Stimulated activated CD8-positive, alpha-beta memory T cell treated with anti-CD3 and anti-CD28 coated beads, Interleukin-12 subunit alpha, Interleukin-12 subunit beta, amount 100 ng/mL, for 4 hours (primary cell): Measurements from ENCODE around the gene TACC2.

Source experiments
- DNase-seq: peaks from one replicate; pipeline ENCODE4 v3.0.0-alpha.2; 2020; ENCODE audit warnings: low read depth

Gene TACC2

DNA sequence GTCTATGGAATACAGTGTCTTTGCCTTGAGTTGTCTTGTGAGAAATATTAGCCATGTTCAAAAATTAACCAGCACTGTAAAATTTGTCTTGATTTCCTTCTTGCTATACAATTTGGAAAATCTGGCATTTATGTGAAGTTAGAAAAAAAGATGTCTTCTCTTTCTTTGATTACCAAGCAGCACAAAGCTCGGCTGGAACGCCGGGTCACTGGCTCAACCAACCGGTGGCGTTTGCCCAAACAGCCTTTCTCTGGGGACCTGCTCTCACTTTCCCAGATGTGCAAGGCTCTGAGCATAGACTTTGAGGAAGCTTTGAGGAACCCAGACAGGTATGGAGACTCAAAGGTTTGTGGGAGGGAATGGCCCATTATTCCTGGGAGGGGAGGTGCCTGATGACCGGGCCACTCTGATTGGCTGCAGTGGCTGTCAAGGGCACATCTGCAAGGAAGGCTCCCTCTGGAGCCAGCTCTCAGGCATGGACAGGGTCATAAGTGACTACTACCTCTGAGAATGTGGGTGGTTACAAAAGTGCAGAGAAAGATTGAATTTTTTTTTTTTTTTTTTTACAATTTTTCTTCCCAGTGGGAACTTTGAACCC is 287.7 kb downstream of the TACC2 start:
- no peak for DNase-seq

DNA sequence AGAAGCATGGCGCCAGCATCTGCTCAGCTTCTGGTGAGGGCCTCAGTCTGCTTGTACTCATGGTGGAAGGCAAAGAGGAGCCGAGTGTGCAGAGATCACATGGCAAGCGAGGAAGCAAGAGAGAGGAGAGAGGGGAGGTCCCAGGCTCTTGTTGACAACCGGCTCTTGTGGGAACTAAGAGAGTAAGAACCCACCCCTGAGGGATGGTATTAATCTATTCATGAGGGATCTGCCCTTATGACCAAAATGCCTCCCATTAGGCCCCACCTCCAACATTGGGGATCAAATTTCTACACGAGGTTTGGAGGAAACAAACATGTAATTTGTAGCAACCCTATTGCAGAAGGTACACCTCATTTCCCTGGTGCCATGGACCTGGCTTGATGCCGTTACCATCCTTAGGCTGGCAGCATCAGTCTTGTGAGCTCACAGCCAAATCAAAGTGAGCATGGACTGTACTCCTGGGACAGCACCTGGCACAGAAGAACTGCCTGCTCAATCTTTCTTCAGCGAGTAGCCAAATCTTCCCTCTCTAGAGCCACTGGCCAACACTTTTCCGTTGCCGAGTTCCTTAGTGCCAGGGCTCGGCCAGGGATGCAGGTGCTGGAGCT is 288.7 kb downstream of the TACC2 start:
- no peak for DNase-seq

DNA sequence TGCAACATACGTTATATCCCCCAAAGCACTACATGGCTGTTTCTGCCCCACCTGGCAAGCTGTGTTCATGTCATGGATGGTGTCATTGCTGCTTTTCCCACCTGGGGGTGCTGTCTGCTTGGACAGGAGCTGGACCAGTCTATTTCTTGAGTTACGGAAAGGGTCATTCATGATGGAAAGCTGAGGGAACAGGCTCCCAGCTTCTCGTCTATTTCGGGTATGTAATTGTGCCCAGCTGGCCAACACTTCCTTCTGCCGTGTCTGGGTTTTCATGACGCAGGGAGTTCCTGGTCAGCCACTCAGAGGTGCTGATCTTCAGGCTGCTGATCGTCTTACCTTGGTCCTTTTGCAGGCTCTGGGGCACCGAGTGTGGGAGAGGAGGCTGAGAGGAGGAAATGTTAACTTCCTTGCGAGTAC is 290.8 kb downstream of the TACC2 start:
- DNase-seq: no peak

- no peak for DNase-seq
These were observed 291.2 kb downstream of the TACC2 start for GRCh38 chr10:122280156-122280555.

GRCh38 chr10:122281018-122281626 is 292.2 kb downstream of the TACC2 start:
- no peak for DNase-seq

- DNase-seq: no peak
These were observed 292.8 kb downstream of the TACC2 start for GRCh38 chr10:122281751-122282150.

DNA sequence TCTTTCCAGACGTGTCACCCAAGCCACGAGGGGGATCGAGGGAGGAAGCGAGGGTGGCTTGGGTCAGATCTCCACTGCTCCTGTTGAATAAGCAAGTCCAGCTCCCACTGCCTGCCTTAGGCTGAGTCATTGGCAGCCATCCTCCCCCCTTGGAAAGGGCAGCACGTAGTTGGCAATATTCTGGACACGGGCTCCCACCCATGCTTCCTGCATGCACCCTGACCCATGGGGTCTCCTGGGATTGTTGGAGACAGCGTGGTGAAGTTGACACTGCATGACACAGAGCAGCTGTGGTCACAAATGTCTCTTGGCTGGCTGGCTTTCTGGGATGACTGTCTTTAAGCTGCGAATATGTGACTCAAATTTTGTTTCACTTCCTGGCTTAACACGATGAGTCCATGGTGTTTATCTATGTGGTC is 293.3 kb downstream of the TACC2 start:
- no peak for DNase-seq

- no peak for DNase-seq
These were observed 293.9 kb downstream of the TACC2 start for GRCh38 chr10:122282909-122283308.

- no peak for DNase-seq
These were observed 296.8 kb downstream of the TACC2 start for GRCh38 chr10:122285506-122286444.

DNA sequence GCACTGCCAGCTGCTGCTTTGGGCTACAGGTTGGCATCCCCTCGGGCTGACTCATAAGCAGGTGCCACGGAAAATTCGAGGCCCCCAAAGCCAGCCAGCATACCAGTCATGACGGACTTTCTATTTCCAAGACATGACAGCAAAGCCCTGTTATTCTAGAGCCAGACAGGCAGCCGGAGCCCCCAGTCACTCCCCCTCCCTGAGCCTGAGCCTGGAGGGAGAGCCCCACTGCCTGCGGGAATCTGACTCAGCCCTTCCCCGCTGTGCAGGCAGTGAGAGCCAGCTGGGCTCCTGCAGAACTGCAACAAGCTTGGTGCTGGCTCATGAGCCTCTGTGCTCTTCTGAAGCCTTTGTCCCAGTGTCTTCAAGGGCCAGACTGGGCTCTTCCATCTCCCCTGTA is 297.9 kb downstream of the TACC2 start:
- no peak for DNase-seq

GRCh38 chr10:122287570-122287969 is 298.6 kb downstream of the TACC2 start:
- no peak for DNase-seq

GRCh38 chr10:122288262-122288661 is 299.3 kb downstream of the TACC2 start:
- no peak for DNase-seq

DNA sequence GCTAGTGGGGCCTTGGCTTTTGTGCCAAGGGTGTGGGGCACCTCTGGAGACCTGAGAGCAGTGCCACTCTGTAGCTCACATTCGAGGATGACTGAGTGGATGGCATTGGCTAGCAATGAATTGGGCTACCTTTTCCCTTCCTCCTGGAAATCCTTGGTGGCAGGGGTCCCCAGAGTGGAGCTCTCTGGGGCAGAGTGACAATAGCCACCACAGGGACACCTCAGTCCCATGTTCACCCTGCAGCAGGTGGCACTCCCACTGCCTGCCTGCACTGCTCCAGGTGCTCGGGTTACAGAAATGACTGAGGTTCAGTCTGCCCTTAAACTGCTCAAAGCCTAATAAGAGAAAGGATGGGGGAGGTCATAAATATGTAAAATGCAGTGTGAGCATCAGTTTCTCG is 300.0 kb downstream of the TACC2 start:
- DNase-seq: no peak

DNA sequence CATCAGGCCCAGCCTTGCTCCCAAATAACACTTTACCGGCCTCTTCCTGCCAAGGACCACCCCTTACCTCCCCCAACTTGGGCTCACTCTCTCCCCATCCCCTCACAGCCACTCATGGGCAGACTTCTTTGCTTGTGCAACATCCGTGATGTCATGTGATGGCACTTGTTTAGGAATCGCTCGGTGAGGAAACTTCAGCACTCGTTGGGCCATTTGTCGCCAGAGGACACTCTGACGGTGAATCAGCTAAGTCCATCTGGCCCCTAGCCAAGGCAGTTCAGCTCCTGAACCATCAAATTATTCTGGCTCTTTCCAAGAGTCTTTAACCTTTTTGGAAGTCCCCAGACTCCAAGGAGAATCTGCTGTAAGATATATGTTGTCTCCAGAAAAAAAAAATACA is 301.4 kb downstream of the TACC2 start:
- no peak for DNase-seq

DNA sequence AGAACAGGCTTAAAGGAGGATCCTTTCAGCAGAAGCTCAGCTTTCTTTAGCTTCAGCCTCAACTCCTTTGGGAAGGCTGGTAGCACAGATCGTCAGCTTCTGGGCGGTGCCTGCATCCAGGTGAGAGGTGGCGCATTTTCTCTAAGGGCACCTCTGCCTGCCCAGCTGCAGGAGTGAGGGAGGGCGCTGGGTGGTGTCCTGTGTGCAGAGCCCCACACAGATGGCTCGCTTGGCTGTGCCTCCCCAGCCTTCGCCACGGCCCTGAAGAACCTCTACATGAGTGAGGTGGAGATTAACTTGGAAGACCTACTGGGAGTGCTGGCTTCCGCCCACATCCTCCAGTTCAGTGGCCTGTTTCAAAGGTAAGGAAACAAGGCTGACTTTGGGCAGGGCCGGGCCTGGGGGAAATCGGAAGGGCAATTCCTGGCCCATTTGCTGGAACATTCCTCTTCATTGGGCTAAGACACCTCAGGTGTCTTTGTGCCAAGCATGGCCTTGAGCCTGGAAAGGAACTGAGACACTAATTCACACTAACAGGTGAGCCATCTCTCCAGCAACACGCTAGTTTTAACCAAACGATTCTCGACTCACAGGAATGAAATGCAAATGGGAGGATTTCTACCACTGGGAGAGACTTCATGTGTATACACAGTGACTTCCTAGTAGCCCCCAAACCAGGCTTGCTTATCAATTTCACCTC is 302.0 kb downstream of the TACC2 start:
- DNase-seq: no peak

- no peak for DNase-seq
These were observed 302.8 kb downstream of the TACC2 start for GRCh38 chr10:122291739-122292138.

DNA sequence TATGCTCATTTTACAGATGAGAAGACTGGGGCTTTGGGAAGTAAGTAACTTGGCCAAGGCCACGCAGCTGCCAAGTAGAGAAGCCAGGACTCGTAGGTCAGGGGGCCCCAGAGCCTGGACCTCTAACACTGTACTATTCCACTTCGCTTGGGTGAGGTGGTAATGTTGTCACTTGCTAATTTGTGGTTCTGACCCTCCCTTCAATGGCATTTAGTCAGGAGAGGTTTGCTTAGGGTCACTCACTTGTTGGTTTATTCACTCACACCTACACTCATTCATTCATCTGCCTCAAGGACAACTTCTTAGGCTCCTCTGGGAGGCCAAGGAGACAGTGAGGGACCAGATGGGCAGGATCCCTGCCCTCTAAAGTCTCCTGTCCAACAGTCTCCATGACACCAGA is 303.4 kb downstream of the TACC2 start:
- no peak for DNase-seq

DNA sequence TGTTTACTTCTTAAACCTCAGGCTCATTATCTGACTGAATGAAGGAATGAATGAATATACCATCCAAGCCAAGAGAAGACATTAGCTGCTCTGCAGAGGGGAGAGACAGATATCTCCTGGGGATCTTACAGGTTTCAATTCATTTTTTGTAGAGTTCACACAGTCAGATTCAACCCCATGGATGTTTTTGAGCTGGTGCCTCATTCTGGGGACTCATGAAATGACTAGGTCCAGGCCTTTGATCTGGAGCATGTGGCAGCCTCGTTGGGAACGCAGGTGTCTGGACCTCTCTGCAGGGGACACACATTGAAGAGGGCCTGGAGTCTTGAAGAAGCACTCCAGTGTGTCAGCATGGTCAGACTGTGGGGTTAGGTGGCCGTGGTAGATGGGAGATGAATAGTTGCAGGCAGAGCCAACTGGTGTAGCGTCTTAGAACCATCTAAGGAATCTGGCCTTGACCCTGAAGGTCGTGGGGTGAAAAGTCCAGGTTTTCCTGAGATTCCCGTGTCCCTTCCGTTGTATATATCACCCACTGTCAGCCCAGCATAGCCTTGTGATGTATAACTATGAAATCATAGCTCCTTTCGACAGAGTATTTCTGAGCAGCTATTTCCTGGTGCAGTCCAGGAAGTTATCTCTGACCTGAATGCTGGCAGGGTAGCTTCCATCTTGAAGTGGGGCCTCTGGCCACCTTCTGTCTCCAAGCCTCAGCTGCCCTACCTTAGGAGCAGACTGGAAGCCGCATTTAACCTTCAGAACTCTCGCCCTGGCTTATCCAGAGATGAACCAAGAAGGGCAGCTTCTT is 304.4 kb downstream of the TACC2 start:
- no peak for DNase-seq

DNA sequence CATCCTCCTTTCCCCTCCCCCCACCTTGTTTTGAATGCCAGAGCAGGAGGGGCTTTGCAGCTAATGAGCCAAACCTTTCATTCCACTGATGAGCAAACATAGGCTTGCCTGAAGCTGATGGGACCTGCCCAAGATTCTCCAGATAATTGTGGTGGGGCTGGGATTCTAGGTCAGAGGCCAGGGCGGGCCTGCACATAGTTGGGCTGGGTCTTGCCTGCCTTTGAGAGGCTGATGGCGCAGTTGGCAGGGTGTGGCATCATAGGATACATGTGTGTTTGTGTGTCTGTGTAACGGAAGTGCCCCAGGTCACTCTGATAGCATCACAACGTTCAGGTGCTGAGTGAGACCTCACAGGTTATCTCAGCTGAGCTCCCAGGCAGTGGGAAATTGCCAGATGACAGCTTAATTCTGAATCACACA is 305.0 kb downstream of the TACC2 start:
- no peak for DNase-seq

- no peak for DNase-seq
These were observed 305.8 kb downstream of the TACC2 start for GRCh38 chr10:122294511-122295450.
